ENCODE results near the gene PACSIN2.
"Not testable (repeated sequence)": the region's sequence is repeated elsewhere in the genome, so short reads cannot be mapped to it uniquely, and the experiment has no call there.

PACSIN2 gene

GRCh38 chr22:43009444-43009843 lies 5.5 kb downstream of the PACSIN2 start:
- DNase-seq (ENCODE audit: low spot score), result no peak

- no peak for DNase-seq (ENCODE audit: low spot score)
These were observed 6.0 kb downstream of the PACSIN2 start for GRCh38 chr22:43008921-43009320.

- no peak for DNase-seq (ENCODE audit: low spot score)
These were observed 6.4 kb downstream of the PACSIN2 start for GRCh38 chr22:43008509-43008908.

GRCh38 chr22:43007519-43008102 lies 7.3 kb downstream of the PACSIN2 start:
- no peak for DNase-seq (ENCODE audit: low spot score)

- DNase-seq (ENCODE audit: low spot score), result no peak
These were observed 8.2 kb downstream of the PACSIN2 start for GRCh38 chr22:43006753-43007152.

GRCh38 chr22:43006016-43006505 lies 8.9 kb downstream of the PACSIN2 start:
- DNase-seq (ENCODE audit: low spot score), result no peak

- DNase-seq (ENCODE audit: low spot score), result no peak
These were observed 9.8 kb downstream of the PACSIN2 start for GRCh38 chr22:43005106-43005505.

GRCh38 chr22:43004362-43005035 lies 10.4 kb downstream of the PACSIN2 start:
- no peak for DNase-seq (ENCODE audit: low spot score)

- DNase-seq (ENCODE audit: low spot score), result no peak
These were observed 12.8 kb downstream of the PACSIN2 start for GRCh38 chr22:43002202-43002586.

GRCh38 chr22:43001271-43002201 lies 13.4 kb downstream of the PACSIN2 start:
- no peak for DNase-seq (ENCODE audit: low spot score)

GRCh38 chr22:43000441-43001175 lies 14.3 kb downstream of the PACSIN2 start:
- no peak for DNase-seq (ENCODE audit: low spot score)

GRCh38 chr22:42997582-42998090 lies 17.3 kb downstream of the PACSIN2 start:
- DNase-seq (ENCODE audit: low spot score), result no peak

GRCh38 chr22:42996646-42997365 lies 18.1 kb downstream of the PACSIN2 start:
- DNase-seq (ENCODE audit: low spot score), result no peak

- not testable (repeated sequence) for DNase-seq (ENCODE audit: low spot score)
These were observed 19.3 kb downstream of the PACSIN2 start for GRCh38 chr22:42995654-42996053.

- peak; percentile 52 for DNase-seq (ENCODE audit: low spot score)
These were observed 19.9 kb downstream of the PACSIN2 start for GRCh38 chr22:42994917-42995562.

GRCh38 chr22:42994276-42994916 lies 20.6 kb downstream of the PACSIN2 start:
- DNase-seq (ENCODE audit: low spot score), result no peak

- no peak for DNase-seq (ENCODE audit: low spot score)
These were observed 21.2 kb downstream of the PACSIN2 start for GRCh38 chr22:42993651-42994275.

GRCh38 chr22:42992886-42993479 lies 22.0 kb downstream of the PACSIN2 start:
- no peak for DNase-seq (ENCODE audit: low spot score)

- no peak for DNase-seq (ENCODE audit: low spot score)
These were observed 22.9 kb downstream of the PACSIN2 start for GRCh38 chr22:42992092-42992491.

Measured in germinal center (tissue), 1 donor.